ENCODE results near the gene ZNF32.

DNA sequence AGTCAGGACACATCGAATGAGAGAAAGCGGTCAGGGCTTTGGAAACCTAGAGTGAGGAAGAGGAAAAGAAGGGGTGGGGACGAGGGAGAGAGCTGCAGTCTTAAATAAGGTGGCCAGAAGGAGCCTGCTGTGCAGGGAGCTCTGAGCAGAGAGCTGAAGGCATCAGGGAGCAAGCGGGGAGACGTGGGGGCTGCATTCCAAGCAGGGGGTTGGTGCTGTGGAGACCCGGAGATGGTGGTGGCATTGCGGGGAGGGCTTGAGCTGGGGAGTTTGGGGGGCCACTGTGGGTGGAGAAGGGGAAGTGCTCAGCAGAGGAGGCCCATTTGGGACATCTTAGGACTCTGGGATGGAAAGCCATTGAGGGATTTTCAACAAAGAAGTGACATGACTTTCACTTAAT lies 38.7 kb upstream of the ZNF32 start:
- TF ChIP-seq, protein P1, sequence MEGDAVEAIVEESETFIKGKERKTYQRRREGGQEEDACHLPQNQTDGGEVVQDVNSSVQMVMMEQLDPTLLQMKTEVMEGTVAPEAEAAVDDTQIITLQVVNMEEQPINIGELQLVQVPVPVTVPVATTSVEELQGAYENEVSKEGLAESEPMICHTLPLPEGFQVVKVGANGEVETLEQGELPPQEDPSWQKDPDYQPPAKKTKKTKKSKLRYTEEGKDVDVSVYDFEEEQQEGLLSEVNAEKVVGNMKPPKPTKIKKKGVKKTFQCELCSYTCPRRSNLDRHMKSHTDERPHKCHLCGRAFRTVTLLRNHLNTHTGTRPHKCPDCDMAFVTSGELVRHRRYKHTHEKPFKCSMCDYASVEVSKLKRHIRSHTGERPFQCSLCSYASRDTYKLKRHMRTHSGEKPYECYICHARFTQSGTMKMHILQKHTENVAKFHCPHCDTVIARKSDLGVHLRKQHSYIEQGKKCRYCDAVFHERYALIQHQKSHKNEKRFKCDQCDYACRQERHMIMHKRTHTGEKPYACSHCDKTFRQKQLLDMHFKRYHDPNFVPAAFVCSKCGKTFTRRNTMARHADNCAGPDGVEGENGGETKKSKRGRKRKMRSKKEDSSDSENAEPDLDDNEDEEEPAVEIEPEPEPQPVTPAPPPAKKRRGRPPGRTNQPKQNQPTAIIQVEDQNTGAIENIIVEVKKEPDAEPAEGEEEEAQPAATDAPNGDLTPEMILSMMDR (IDR thresholded peaks at IDR 0.05; ENCODE audit: insufficient read depth, low read length): no peak
- TF ChIP-seq POLR2AphosphoS5 (IDR thresholded peaks at IDR 0.05; ENCODE audit: low read depth) (no peak), GABPA (IDR thresholded peaks at IDR 0.05; ENCODE audit: low read depth) (no peak)
- TF ChIP-seq, protein P2, sequence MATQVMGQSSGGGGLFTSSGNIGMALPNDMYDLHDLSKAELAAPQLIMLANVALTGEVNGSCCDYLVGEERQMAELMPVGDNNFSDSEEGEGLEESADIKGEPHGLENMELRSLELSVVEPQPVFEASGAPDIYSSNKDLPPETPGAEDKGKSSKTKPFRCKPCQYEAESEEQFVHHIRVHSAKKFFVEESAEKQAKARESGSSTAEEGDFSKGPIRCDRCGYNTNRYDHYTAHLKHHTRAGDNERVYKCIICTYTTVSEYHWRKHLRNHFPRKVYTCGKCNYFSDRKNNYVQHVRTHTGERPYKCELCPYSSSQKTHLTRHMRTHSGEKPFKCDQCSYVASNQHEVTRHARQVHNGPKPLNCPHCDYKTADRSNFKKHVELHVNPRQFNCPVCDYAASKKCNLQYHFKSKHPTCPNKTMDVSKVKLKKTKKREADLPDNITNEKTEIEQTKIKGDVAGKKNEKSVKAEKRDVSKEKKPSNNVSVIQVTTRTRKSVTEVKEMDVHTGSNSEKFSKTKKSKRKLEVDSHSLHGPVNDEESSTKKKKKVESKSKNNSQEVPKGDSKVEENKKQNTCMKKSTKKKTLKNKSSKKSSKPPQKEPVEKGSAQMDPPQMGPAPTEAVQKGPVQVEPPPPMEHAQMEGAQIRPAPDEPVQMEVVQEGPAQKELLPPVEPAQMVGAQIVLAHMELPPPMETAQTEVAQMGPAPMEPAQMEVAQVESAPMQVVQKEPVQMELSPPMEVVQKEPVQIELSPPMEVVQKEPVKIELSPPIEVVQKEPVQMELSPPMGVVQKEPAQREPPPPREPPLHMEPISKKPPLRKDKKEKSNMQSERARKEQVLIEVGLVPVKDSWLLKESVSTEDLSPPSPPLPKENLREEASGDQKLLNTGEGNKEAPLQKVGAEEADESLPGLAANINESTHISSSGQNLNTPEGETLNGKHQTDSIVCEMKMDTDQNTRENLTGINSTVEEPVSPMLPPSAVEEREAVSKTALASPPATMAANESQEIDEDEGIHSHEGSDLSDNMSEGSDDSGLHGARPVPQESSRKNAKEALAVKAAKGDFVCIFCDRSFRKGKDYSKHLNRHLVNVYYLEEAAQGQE (IDR thresholded peaks at IDR 0.05; ENCODE audit: insufficient replicate concordance, low read depth): no peak
